LNCaP clone FGC (cell line): ENCODE measurements around the gene RAD51B.

Source experiments
- DNase-seq: peaks from one replicate; pipeline ENCODE4 v3.0.0-alpha.2; 2011; ENCODE audit warnings: low read depth
- H3K4me3 ChIP-seq: 2 replicates; pipeline ENCODE4 v1.5.1; 2011; ENCODE audit warnings: mild to moderate bottlenecking, low read depth, low read length, control low read depth
- TF ChIP-seq, protein P1 (sequence below): IDR thresholded peaks from 2 replicates; pipeline ENCODE4 v1.5.1; 2012; ENCODE audit warnings: mild to moderate bottlenecking; ENCODE audit not compliant: control insufficient read depth, insufficient read depth; ENCODE audit errors: extremely low read depth

The RAD51B gene

DNA sequence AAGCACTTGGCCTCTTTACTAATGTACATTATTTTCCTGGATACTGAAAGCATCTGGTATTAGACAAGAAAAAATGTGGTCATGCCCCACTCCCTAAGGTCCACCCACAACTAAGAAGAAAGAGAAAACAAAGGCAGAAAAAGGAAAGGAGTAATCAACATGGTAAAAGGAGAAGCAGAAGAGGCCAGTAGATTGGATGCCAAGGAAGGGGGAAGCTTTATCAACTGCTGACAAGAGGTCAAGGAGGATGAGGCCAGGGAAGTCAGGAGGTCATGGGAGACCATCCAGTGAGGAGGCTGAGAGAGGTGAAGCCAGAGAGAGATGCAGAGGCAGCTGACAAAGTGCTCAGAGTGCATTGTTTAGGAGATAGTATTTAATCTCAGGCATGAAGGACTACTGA, 589.8 kb downstream of the RAD51B start:
- no peak overlapping the region for H3K4me3 ChIP-seq
- TF ChIP-seq, protein P1, sequence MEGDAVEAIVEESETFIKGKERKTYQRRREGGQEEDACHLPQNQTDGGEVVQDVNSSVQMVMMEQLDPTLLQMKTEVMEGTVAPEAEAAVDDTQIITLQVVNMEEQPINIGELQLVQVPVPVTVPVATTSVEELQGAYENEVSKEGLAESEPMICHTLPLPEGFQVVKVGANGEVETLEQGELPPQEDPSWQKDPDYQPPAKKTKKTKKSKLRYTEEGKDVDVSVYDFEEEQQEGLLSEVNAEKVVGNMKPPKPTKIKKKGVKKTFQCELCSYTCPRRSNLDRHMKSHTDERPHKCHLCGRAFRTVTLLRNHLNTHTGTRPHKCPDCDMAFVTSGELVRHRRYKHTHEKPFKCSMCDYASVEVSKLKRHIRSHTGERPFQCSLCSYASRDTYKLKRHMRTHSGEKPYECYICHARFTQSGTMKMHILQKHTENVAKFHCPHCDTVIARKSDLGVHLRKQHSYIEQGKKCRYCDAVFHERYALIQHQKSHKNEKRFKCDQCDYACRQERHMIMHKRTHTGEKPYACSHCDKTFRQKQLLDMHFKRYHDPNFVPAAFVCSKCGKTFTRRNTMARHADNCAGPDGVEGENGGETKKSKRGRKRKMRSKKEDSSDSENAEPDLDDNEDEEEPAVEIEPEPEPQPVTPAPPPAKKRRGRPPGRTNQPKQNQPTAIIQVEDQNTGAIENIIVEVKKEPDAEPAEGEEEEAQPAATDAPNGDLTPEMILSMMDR, result no peak
- no peak for DNase-seq

GRCh38 chr14:68412505-68413465, 593.2 kb downstream of the RAD51B start:
- H3K4me3 ChIP-seq, result no peak overlapping the region
- TF ChIP-seq, protein P1, result no peak
- no peak for DNase-seq

- TF ChIP-seq, protein P1, result no peak
- no peak overlapping the region for H3K4me3 ChIP-seq
- DNase-seq, result no peak
Measured at GRCh38 chr14:68413509-68413908, 593.9 kb downstream of the RAD51B start.

- H3K4me3 ChIP-seq, result no peak overlapping the region
- TF ChIP-seq, protein P1, result no peak
- DNase-seq, result no peak
Measured at GRCh38 chr14:68414121-68414520, 594.5 kb downstream of the RAD51B start.

DNA sequence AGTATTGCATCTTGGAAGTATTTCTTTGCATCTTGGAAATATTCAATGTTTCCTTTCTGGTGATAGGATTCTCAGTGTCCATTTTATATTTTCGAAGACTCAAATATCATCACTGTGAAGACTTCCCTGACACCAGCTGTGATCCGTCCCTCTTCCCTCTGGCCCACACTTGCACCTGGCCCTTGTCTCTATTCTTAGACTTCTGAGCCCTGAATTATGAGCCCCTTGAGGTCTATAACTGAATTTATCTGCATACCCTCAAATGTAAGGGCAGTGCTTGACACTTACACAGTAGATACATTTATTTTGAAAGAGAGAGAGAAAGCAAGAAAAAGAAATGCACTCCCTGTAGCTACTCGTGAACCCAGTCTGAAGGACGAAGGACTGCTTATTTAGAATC, 596.6 kb downstream of the RAD51B start:
- no peak for DNase-seq
- TF ChIP-seq, protein P1, result no peak
- H3K4me3 ChIP-seq, result no peak overlapping the region

- TF ChIP-seq, protein P1, result no peak
- no peak for DNase-seq
- no peak overlapping the region for H3K4me3 ChIP-seq
Measured at GRCh38 chr14:68417009-68417650, 597.6 kb downstream of the RAD51B start.
